Stimulated activated CD4-positive, alpha-beta T cell treated with anti-CD3 and anti-CD28 coated beads, Interleukin-1b, Interleukin-23, amount 100 ng/mL, for 24 hours (primary cell): Measurements from ENCODE around the gene SEC24C.
"Not testable (repeated sequence)": the region's sequence is repeated elsewhere in the genome, so short reads cannot be mapped to it uniquely, and the experiment has no call there.

Experiments used
- DNase-seq, 4 experiments: peaks; one replicate each; pipeline ENCODE4 v3.0.0-alpha.2; 2020; ENCODE audit warnings: low read depth in 4 of 4, low spot score in 1 of 4

Gene SEC24C

GRCh38 chr10:73730153-73730906 lies 13.8 kb upstream of the SEC24C start:
- peak; percentile 76 to 91 (median 86) for DNase-seq

DNA sequence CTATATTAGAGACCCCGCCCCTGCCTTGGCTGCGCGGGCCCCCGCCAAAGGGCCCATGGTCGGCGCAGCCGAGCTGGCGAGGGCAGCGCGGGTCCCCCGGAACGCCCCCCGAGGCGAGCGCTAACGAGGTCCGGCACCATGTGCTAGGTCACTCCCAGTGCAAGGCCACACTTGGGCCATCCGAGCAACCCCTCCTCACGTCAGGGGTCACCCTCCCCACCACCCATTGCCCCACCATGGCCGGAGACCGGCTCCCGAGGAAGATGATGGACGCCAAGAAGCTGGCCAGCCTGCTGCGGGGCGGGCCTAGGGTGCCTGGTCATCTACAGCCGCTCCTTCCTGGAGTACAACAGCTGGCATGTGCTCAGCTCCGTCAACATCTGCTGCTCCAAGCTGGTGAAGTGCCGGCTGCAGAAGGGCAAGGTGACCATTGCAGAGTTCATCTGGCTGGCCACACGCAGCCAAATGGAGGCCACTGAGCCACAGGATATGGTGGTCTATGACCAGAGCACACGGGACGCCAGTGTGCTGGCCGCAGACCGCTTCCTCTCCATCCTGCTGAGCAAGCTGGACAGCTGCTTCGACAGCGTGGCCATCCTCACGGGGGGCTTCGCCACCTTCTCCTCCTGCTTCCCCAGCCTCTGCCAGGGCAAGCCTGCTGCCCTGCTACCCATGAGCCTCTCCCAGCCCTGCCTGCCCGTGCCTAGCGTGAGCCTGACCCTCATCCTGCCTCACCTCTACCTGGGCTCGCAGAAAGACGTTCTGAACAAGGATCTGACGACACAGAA lies 12.4 kb upstream of the SEC24C start:
- DNase-seq = no peak

- no peak for DNase-seq
Measured at GRCh38 chr10:73732426-73732825, 11.7 kb upstream of the SEC24C start.

GRCh38 chr10:73732931-73733623 lies 11.1 kb upstream of the SEC24C start:
- no peak for DNase-seq

GRCh38 chr10:73734028-73734720 lies 10.0 kb upstream of the SEC24C start:
- DNase-seq = no peak

- no peak for DNase-seq
Measured at GRCh38 chr10:73734796-73735305, 9.3 kb upstream of the SEC24C start.

DNA sequence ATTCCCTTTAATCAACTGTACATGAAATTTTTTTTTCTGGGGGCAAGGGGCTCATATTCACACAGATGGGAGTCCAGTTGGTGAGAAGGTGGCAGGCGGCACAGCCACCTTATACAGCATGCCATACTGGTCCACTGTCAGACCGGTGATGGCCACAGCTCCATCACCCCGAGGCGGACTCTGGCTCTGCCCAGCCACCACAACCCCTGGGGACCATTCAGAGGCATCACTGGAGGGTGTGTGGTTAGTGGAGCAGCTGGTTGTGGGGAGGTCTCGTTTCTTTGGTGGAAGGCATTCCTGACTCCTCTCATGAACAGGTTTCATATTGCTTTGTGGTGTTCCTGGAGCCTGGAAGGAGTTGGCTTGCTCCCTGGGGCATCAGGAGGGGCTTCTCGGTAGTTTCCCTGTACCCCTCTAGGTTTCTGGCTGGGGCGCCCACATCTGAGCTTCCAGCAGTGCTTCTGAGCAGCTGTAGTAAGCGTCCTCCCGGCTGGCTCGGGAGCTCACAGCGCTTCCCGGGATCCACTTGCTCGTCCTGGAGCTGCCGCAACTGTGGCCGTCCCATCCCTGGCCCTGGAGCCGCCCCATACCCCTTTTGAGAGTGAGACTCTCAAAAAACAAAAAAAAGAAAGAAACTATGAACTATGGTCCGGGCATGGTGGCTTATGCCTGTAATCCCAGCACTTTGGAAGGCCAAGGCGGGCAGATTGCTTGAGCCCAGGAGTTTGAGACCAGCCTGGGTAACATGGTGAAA lies 3.5 kb upstream of the SEC24C start:
- DNase-seq = not testable (repeated sequence)

DNA sequence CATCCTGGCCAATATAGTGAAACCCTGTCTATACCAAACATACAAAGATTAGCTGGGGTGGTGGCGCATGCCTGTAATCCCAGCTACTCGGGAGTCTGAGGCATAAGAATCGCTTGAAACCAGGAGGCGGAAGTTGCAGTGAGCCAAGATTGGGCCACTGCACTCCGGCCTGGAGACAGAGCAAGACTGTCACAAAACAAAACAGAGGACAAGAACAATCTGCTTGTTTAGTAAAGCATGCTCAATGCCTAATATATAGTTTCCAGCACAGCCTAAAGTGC lies 1.8 kb upstream of the SEC24C start:
- DNase-seq = no peak

DNA sequence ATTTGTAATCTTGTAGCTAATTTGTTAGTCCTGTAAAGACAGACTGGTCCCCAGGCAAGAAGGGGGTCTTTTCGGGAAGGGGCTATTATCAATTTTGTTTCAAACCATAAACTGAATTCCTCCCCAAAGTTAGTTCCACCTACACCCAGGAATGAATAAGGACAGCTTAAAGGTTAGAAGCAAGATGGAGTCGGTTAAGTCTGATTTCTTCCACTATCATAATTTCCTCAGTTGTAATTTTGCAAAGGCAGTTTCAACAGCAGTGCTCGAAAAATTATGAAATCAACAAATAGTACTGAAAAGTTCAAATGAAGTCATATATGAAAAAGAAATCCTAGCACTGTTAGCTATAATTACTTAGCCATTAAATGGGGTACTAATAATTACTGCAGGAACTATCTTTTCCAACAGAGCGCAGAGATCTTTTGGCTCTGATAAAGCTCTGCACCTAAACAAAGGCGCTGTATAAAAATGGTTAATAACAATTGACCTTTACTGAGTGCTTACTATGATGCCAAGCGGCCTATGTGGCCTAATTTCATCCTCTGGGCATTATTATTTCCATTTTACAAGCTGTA lies 756 bp upstream of the SEC24C start:
- DNase-seq = no peak

DNA sequence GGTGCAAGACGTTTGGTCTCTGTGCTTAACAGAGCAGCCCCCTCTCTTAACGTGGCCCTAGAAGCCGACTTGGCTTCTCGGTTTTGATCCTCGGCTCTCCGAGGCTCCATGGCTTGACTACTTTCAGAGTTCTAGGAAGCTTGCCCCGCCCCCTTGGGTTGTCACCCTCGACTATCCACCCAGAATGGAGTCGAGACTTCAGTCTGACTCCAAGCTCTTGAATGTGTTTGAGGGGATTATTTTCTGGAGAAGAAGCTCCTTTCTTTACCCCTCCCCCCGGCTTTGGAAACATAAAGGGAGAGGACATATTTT lies 448 bp downstream of the SEC24C start:
- DNase-seq = peak; percentile 31 to 66 (median 33)

- no peak for DNase-seq
Measured at GRCh38 chr10:73746721-73747120, 2.5 kb downstream of the SEC24C start.

GRCh38 chr10:73750819-73751218 lies 6.6 kb downstream of the SEC24C start:
- DNase-seq = no peak

- DNase-seq = no peak
Measured at GRCh38 chr10:73756183-73756582, 12.0 kb downstream of the SEC24C start.

DNA sequence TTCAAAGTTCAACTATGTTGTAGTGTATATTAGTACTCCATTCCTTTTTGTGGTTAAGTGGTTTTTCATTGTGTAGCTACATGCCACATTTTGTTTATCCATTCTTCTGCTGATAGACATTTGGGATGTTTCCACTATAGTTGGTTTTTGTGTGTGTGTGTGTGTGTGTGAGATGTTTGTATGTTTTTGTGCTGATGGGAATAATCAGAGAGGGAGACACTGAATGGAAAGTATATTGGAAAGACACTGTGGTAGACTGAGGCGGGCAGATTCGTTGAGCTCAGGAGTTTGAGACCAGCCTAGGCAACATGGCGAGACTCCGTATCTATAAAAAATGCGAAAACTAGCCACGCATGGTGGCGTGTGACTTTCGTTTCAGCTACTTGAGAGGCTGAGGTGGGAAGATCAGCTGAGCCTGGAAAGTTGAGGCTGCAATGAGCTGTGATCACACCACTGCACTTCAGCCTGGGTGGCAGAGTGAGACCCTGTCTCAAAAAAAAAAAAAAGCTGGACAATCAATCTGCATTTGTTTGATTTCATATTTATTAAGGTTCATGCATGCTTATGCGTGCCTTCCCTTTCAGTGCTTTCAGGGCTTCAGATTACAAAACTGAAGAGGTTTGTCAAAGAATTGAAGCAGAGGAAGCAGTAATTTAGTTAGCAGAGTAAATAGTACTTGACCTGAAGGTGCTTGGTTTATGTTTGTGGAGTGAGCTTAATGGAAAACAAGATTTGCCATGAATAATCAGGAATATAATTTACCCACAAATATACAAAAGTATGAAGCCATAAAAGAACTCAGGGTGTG lies 14.7 kb downstream of the SEC24C start:
- no peak for DNase-seq

DNA sequence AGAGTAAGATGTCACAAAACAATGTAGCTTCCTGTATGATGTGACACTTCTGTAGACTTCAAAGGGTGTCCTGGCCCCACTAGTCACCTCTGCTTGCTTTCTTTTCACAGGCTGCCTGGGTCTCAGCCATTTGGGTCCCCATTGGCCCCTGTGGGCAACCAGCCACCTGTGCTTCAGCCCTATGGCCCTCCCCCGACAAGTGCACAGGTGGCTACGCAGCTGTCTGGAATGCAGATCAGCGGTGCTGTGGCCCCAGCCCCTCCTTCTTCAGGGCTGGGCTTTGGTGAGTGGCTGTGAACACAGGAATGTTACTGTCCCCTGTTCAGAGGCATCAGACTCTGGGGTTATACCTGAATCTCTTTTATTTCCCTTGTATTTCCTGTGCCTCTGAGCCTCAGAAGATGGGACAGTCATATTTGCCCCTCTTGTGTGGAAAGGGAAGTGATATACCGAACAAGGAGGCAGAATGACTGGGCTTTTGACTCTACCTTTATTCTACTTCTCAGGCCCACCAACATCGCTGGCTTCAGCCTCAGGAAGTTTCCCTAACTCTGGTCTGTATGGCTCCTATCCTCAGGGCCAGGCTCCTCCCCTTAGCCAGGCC lies 15.4 kb downstream of the SEC24C start:
- DNase-seq = no peak

DNA sequence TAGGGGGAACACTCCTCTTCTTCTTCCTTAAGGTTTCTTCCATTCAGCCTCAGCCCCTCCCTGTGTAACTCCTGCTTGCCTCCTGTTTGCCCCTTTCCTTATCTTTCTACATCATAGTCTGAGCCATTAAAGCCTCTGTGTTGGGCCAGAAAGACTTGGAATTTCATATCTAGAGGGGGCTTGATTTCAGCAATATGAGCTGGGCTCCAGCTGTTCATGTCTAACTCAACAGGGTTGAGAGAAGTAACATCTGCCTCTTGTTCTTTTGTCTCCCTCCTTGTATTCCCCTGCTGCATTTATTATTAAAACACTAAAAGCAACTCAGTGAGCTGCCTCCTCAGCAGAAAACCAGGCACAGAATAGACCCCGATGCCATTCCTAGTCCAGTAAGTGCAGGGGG lies 17.6 kb downstream of the SEC24C start:
- no peak for DNase-seq

DNA sequence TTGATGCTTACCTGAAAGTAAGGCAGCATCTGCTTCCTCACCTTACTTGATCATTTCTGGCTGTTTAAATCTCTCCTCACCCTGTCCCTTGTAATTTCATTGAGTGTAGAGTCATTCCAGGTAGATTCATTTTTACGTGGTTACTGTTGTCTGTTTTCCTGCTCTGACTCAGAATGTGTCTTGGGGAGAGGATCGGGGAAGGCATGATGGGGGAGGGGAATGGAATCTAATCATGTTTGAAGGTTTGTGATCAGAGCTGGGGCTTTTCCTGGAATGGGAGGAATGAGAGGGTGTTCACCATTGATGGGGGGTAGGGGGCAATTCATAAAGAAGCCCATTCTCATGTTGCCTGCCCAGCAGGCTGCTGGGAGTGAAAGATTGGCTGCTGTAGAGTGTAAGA lies 18.7 kb downstream of the SEC24C start:
- DNase-seq = no peak

DNA sequence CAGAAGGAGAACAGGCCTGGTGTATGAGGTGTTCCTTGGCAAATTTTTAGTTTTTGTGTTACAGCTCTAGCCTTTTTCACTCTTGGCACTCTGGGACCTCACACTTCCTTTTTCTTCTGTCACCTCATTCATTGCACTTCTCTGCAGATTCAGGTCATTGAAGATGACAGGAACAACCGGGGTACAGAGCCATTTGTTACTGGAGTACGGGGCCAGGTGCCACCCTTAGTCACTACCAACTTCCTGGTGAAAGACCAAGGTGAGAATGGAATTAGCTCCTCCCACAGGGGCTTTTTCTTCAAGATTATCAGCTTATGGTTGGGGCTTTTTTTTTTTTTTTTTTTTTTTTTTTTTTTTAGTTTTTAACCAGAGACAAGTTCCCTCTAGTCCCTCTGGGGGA lies 19.2 kb downstream of the SEC24C start:
- no peak for DNase-seq

GRCh38 chr10:73765066-73765465 lies 20.9 kb downstream of the SEC24C start:
- no peak for DNase-seq
